H1 (cell line): ENCODE data around the gene PRR19. TPM values are rescaled to one million over a fixed set of nuclear protein-coding genes. Genes with fewer than 3 reads are reported as not detected.

Source experiments
- BACH1 ChIP-seq: IDR thresholded peaks from 2 replicates; pipeline ENCODE4 v1.6.1; 2012; ENCODE audit warnings: low read length, improper control_type of control experiment
- CHD1 ChIP-seq: IDR thresholded peaks from 2 replicates; pipeline ENCODE4 v1.6.1; 2012; ENCODE audit warnings: low read depth, low read length, improper control_type of control experiment
- GABPA ChIP-seq: IDR thresholded peaks from 2 replicates; pipeline ENCODE4 v1.6.1; 2011; ENCODE audit warnings: mild to moderate bottlenecking, low read length, moderate library complexity, borderline replicate concordance; ENCODE audit not compliant: insufficient read depth
- JUN ChIP-seq: IDR thresholded peaks from 2 replicates; pipeline ENCODE4 v1.6.1; 2011; ENCODE audit warnings: low read depth, mild to moderate bottlenecking, improper control_type of control experiment, low read length
- KDM4A ChIP-seq: IDR thresholded peaks from one replicate; pipeline ENCODE4 v1.7.1; 2012; ENCODE audit warnings: low read depth, mild to moderate bottlenecking, moderate library complexity, low read length, inconsistent platforms; ENCODE audit not compliant: severe bottlenecking
- NRF1 ChIP-seq: IDR thresholded peaks from 2 replicates; pipeline ENCODE4 v1.6.1; 2011; ENCODE audit warnings: mild to moderate bottlenecking, low read depth, low read length, improper control_type of control experiment
- polyA plus RNA-seq, 7 experiments: library from polyadenylated mRNA; depleted of rRNA in 3 of 7; stranded (reverse) in 5 of 7; unstranded in 2 of 7; fragments of >200 nt in 5 of 7; fragments of 200-250 nt in 2 of 7; gene quantifications; 1 replicate in 5 of 7; 2 replicates in 1 of 7; 4 replicates in 1 of 7; pipeline versions ENCODE4 v1.2.1 to v1.2.3, GENCODE V29; 2011 to 2013; ENCODE audit warnings: missing spikeins in 2 of 7, mixed read lengths in 2 of 7
- total RNA-seq: library from RNA; stranded (reverse); fragmentation: NEBNext Ultra II Directional; extraction: Animal tissue kit (Norgen Biotek cat#: 25700); gene quantifications from 2 replicates; pipeline ENCODE4 v1.2.1, GENCODE V29; 2021

Gene PRR19
- total and polyA plus RNA-seq, 2 of the 8 experiments (the other 6 are each of a cell fraction or from before 2014, with no cell fraction given), result 7.2 to 7.5 TPM

DNA sequence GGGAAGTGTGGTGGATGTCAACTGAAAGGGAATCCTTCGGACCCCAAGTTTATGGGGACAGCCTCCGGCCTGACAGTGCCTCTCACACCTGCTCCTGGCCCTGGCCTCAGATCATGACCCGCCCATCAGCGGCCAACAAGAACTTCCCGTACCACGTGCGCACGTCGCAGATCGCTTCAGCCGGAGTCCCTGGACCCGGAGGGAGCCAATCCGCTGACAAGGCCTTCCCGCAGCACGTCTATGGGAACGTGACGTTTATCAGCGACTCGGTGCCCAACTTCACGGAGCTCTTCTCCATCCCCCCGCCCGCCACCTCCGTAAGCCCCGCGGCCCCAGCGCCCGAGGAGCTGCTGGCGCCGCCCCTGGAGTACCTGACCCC, 21.5 kb downstream of the PRR19 start (continued):
- no peak for TF ChIP-seq NRF1
- TF ChIP-seq GABPA, result no peak
- TF ChIP-seq KDM4A, result no peak
- TF ChIP-seq BACH1, result no peak
- no peak for TF ChIP-seq CHD1
- no peak for TF ChIP-seq JUN
